Astrocyte (in vitro differentiated cells and primary cell): ENCODE data around the gene FGFBP3. TPM values are rescaled to one million over a fixed set of nuclear protein-coding genes. Genes with fewer than 3 reads are reported as not detected.

Source experiments
- DNase-seq: peaks from one replicate; pipeline ENCODE4 v3.0.0-alpha.2; 2010; ENCODE audit warnings: low read depth
- FAIRE-seq: peaks from 2 replicates; lab custom pipeline; 2011; peaks lifted over from hg19 to GRCh38; lab: Jason Lieb, UNC
- H2AFZ ChIP-seq: 2 replicates; pipeline ENCODE4 v1.6.0; 2012; ENCODE audit warnings: low read depth, low read length, inconsistent platforms
- H3K27ac ChIP-seq: 2 replicates; pipeline ENCODE4 v1.5.1; 2011; ENCODE audit warnings: low read depth, low read length, inconsistent platforms
- H3K27me3 ChIP-seq: 2 replicates; pipeline ENCODE4 v1.6.0; 2011; ENCODE audit warnings: low read length, inconsistent platforms; ENCODE audit not compliant: insufficient read depth
- H3K36me3 ChIP-seq: 2 replicates; pipeline ENCODE4 v1.5.1; 2011; ENCODE audit warnings: low read length, inconsistent platforms; ENCODE audit not compliant: insufficient read depth
- H3K4me1 ChIP-seq: 2 replicates; pipeline ENCODE4 v1.5.1; 2011; ENCODE audit warnings: low read length, inconsistent platforms; ENCODE audit not compliant: insufficient read depth
- H3K4me2 ChIP-seq: 2 replicates; pipeline ENCODE4 v1.6.0; 2012; ENCODE audit warnings: low read length, inconsistent platforms
- H3K4me3 ChIP-seq: 2 replicates; pipeline ENCODE4 v1.5.1; 2011; ENCODE audit warnings: low read depth, mild to moderate bottlenecking, low read length, inconsistent platforms; ENCODE audit not compliant: insufficient read depth
- H3K79me2 ChIP-seq: 2 replicates; pipeline ENCODE4 v1.6.0; 2012; ENCODE audit warnings: mild to moderate bottlenecking, low read length, inconsistent platforms; ENCODE audit not compliant: insufficient read depth
- H3K9ac ChIP-seq: 2 replicates; pipeline ENCODE4 v1.6.0; 2012; ENCODE audit warnings: mild to moderate bottlenecking, low read length, inconsistent platforms
- H3K9me3 ChIP-seq: 2 replicates; pipeline ENCODE4 v1.5.1; 2012; ENCODE audit warnings: low read depth, mild to moderate bottlenecking, low read length, inconsistent platforms; ENCODE audit not compliant: insufficient read depth
- H4K20me1 ChIP-seq: 2 replicates; pipeline ENCODE4 v1.6.0; 2012; ENCODE audit warnings: low read length, inconsistent platforms; ENCODE audit not compliant: insufficient read depth
- H3K27ac Mint-ChIP-seq: one replicate; pipeline ENCODE4 v1.8.0; 2021; ENCODE audit warnings: mild to moderate bottlenecking, mixed read lengths; ENCODE audit not compliant: unreplicated experiment
- H3K27me3 Mint-ChIP-seq: one replicate; pipeline ENCODE4 v1.8.0; 2021; ENCODE audit warnings: low read depth, mixed read lengths; ENCODE audit not compliant: unreplicated experiment
- H3K36me3 Mint-ChIP-seq: one replicate; pipeline ENCODE4 v1.8.0; 2021; ENCODE audit warnings: low read depth, mixed read lengths; ENCODE audit not compliant: unreplicated experiment
- H3K4me1 Mint-ChIP-seq: one replicate; pipeline ENCODE4 v1.8.0; 2021; ENCODE audit warnings: low read depth, mixed read lengths; ENCODE audit not compliant: unreplicated experiment
- H3K4me3 Mint-ChIP-seq: one replicate; pipeline ENCODE4 v1.8.0; 2021; ENCODE audit warnings: mild to moderate bottlenecking, moderate library complexity, mixed read lengths; ENCODE audit not compliant: unreplicated experiment
- H3K9me3 Mint-ChIP-seq: one replicate; pipeline ENCODE4 v1.8.0; 2021; ENCODE audit warnings: mild to moderate bottlenecking, mixed read lengths; ENCODE audit not compliant: unreplicated experiment
- EZH2 ChIP-seq: IDR thresholded peaks from 2 replicates; pipeline ENCODE4 v1.6.1; 2012; ENCODE audit warnings: mild to moderate bottlenecking, low read length, inconsistent platforms; ENCODE audit not compliant: insufficient read depth
- total RNA-seq: library from RNA; stranded (reverse); gene quantifications from 2 replicates; pipeline ENCODE4 v1.2.1, GENCODE V29; 2021
- TF ChIP-seq, protein P1 (sequence below): IDR thresholded peaks from 2 replicates; pipeline ENCODE4 v1.5.1; 2011; ENCODE audit warnings: low read depth, mild to moderate bottlenecking, inconsistent platforms, low read length, moderate library complexity; ENCODE audit not compliant: insufficient read depth

The FGFBP3 gene
- total RNA-seq, 1 donor from 2014 or later = 3.3 TPM

DNA sequence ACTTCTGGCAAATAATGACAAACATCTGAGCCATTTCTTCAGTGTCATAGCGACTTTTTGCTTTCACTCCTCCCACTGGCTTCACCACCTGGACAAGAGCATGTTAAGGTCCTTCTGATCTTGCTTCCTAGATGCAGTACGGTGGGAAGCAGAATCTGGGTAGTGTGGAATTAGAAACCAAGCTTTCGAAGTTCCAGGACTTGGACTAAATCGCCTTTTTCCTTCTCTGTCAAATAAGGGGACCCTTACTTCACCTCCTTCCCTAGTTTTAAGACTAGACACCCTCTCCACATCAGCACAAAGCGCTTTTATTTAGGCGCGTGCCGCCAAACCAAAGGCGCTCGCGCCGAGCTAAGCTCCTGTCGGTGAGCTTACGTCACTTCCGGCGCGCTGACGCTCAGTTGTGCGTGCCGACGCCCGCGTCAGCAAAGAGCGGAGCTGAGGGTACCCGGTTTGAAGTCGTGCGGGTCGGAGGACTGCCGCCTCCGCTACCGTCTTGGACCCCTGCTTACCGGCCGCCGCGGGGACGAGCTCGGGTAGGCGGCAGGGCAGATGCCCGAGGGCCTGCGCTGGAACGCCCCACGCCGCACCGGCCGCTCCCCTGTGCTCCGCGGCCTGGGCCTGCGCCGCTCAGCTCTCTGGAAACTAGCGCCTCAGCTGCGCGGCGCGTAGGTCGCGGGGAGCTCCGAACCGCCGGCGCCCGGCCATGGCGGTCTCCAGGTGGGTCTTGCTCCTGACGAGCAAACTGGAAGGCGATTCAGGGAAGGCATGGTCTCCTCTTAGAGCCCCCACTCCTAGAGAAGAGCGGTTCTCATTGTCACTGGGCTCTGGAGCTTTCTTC, 14.3 kb upstream of the FGFBP3 start, which contains the start of gene BTAF1:
Gene BTAF1, plus strand, starts transcription at position 400 of the 841 bp plus-strand sequence. Its CDS starts 307 bp downstream, at position 707.
- TF ChIP-seq, protein P1, sequence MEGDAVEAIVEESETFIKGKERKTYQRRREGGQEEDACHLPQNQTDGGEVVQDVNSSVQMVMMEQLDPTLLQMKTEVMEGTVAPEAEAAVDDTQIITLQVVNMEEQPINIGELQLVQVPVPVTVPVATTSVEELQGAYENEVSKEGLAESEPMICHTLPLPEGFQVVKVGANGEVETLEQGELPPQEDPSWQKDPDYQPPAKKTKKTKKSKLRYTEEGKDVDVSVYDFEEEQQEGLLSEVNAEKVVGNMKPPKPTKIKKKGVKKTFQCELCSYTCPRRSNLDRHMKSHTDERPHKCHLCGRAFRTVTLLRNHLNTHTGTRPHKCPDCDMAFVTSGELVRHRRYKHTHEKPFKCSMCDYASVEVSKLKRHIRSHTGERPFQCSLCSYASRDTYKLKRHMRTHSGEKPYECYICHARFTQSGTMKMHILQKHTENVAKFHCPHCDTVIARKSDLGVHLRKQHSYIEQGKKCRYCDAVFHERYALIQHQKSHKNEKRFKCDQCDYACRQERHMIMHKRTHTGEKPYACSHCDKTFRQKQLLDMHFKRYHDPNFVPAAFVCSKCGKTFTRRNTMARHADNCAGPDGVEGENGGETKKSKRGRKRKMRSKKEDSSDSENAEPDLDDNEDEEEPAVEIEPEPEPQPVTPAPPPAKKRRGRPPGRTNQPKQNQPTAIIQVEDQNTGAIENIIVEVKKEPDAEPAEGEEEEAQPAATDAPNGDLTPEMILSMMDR = no peak
- no peak for TF ChIP-seq EZH2
- peaks cover 2% of the 10 kb centered on the region for H3K36me3 Mint-ChIP-seq
- H3K9me3 Mint-ChIP-seq = peaks cover 6% of the 10 kb centered on the region
- H3K27me3 ChIP-seq = no peaks in the 10 kb centered on the region
- peaks cover 50% of the 10 kb centered on the region for H3K79me2 ChIP-seq
- H3K27ac ChIP-seq = peak within 1 kb of the TSS; percentile 94
- H3K9me3 ChIP-seq = no peaks in the 10 kb centered on the region
- peaks cover 10% of the 10 kb centered on the region for H3K4me1 Mint-ChIP-seq
- H3K4me3 Mint-ChIP-seq = peak within 1 kb of the TSS; percentile 98
- no peaks in the 10 kb centered on the region for H3K27me3 Mint-ChIP-seq
- peaks cover 25% of the 10 kb centered on the region for H4K20me1 ChIP-seq
- H3K4me3 ChIP-seq = peak within 1 kb of the TSS; percentile 92
- peaks cover 2% of the 10 kb centered on the region for H3K36me3 ChIP-seq
- peak within 1 kb of the TSS; percentile 77 for H2AFZ ChIP-seq
- H3K9ac ChIP-seq = peak within 1 kb of the TSS; percentile 97
- peak within 1 kb of the TSS; percentile 98 for H3K27ac Mint-ChIP-seq
- FAIRE-seq (peak; percentile 63), DNase-seq (peak; percentile 88)
- no peaks in the 10 kb centered on the region for H3K4me1 ChIP-seq
- H3K4me2 ChIP-seq = peak within 1 kb of the TSS; percentile 88

DNA sequence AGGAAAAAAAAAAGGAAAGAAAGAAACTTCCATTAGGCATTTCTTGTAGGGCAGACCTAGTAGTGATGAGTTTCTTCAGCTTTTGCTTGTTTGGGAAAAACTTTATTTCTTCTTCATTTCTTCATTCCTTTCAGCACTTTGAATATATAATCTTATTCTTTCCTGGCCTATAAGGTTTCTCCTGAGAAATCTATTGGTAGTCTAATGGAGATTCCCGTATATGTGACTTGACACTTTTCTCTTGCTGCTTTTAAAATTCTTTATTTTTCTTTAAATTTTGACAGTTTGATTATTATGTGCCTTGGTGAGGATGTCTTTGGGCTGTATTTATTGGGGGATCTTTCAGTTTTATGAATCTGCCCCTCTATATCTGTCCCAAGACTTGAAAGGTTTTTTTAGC, 10.4 kb upstream of the FGFBP3 start:
- H3K9me3 ChIP-seq = no peaks in the 10 kb centered on the region
- Mint-ChIP-seq H3K9me3 (peaks cover 8% of the 10 kb centered on the region), H3K27me3 (no peaks in the 10 kb centered on the region), H3K4me3 (no peak overlapping the region), H3K36me3 (no peaks in the 10 kb centered on the region), H3K4me1 (peaks cover 2% of the 10 kb centered on the region), H3K27ac (no peak overlapping the region)
- no peak for DNase-seq
- H3K27ac ChIP-seq = no peak overlapping the region
- H3K4me3 ChIP-seq = no peak overlapping the region
- no peak overlapping the region for H2AFZ ChIP-seq
- no peaks in the 10 kb centered on the region for H3K4me1 ChIP-seq
- H3K36me3 ChIP-seq = no peaks in the 10 kb centered on the region
- TF ChIP-seq, protein P1 = no peak
- TF ChIP-seq EZH2 = no peak
- no peak for FAIRE-seq
- H4K20me1 ChIP-seq = no peaks in the 10 kb centered on the region
- H3K9ac ChIP-seq = no peak overlapping the region
- no peaks in the 10 kb centered on the region for H3K27me3 ChIP-seq
- H3K79me2 ChIP-seq = peaks cover 11% of the 10 kb centered on the region
- no peak overlapping the region for H3K4me2 ChIP-seq

DNA sequence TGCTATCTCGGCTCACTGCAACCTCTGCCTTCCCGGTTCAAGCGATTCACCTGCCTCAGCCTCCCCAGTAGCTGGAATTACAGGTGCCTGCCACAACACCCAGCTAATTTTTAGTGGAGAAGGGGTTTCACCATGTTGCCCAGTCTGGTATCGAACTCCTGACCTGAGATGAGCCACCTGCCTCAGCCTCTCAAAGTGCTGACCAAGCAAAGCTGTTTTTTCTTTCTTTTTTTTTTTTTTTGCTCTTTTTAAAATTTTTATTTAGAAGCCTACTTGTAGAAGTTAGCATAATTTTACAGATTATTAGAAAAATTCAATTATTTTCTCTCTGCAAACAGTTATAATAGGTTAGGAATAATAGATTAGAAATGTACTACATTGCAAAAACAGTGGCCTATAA, 1.2 kb upstream of the FGFBP3 start:
- TF ChIP-seq, protein P1 = no peak
- no peak for TF ChIP-seq EZH2
- no peak for FAIRE-seq
- no peak overlapping the region for H3K4me3 ChIP-seq
- Mint-ChIP-seq H3K27ac (no peak overlapping the region), H3K4me1 (peaks cover 6% of the 10 kb centered on the region), H3K36me3 (no peaks in the 10 kb centered on the region), H3K27me3 (no peaks in the 10 kb centered on the region), H3K9me3 (no peaks in the 10 kb centered on the region), H3K4me3 (no peak overlapping the region)
- H2AFZ ChIP-seq = no peak overlapping the region
- no peak overlapping the region for H3K4me2 ChIP-seq
- H3K79me2 ChIP-seq = no peaks in the 10 kb centered on the region
- no peak for DNase-seq
- no peaks in the 10 kb centered on the region for H3K27me3 ChIP-seq
- H4K20me1 ChIP-seq = peaks cover 7% of the 10 kb centered on the region
- no peak overlapping the region for H3K27ac ChIP-seq
- no peaks in the 10 kb centered on the region for H3K9me3 ChIP-seq
- H3K9ac ChIP-seq = no peak overlapping the region
- H3K36me3 ChIP-seq = no peaks in the 10 kb centered on the region
- peaks cover 3% of the 10 kb centered on the region for H3K4me1 ChIP-seq
